Spleen (tissue), 7 donors: ENCODE results near the gene FLT3LG.
"Not testable (repeated sequence)": the region's sequence is repeated elsewhere in the genome, so short reads cannot be mapped to it uniquely, and the experiment has no call there.

Experiments used
- POLR2AphosphoS5 ChIP-seq, 3 donors: sonication (generic); formaldehyde crosslinking; IDR thresholded peaks; one replicate each; pipeline ENCODE4 v1.5.1; 2017; ENCODE audit warnings: antibody characterized with exemption in 3 of 3
- TF ChIP-seq, protein P1 (sequence below), 11 experiments: fragments of 200-600 bp in 7 of 11; fragments of 450-650 bp in 4 of 11; sonication (generic) in 4 of 11; IDR thresholded peaks in 8 of 11; conservative IDR thresholded peaks in 3 of 11; 1 replicate in 7 of 11; 2 replicates in 4 of 11; pipeline versions ENCODE4 v1.4.0 to v1.8.0; 2016 to 2021; ENCODE audit warnings: antibody characterized with exemption in 11 of 11, inconsistent platforms in 4 of 11, mild to moderate bottlenecking in 1 of 11
- donor health status: DM: no; HTN: no; CAD: no; lungs with moderate emphysema.
- donor health status: DM: no; HTN: no; CAD: no.
- donor health status: DM: no; HTN: no; CAD: no.

DNA sequence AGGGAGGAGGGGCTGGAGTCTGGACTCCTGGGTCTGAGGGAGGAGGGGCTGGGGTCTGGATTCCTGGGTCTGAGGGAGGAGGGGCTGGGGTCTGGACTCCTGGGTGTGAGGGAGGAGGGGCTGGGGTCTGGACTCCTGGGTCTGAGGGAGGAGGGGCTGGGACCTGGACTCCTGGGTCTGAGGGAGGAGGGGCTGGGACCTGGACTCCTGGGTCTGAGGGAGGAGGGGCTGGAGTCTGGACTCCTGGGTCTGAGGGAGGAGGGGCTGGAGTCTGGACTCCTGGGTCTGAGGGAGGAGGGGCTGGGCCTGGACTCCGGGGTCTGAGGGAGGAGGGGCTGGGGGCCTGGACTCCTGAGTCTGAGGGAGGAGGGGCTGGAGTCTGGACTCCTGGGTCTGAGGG lies 12.9 kb upstream of the FLT3LG start:
- not testable (repeated sequence) for TF ChIP-seq POLR2AphosphoS5 (IDR thresholded peaks at IDR 0.05)
- TF ChIP-seq, protein P1, sequence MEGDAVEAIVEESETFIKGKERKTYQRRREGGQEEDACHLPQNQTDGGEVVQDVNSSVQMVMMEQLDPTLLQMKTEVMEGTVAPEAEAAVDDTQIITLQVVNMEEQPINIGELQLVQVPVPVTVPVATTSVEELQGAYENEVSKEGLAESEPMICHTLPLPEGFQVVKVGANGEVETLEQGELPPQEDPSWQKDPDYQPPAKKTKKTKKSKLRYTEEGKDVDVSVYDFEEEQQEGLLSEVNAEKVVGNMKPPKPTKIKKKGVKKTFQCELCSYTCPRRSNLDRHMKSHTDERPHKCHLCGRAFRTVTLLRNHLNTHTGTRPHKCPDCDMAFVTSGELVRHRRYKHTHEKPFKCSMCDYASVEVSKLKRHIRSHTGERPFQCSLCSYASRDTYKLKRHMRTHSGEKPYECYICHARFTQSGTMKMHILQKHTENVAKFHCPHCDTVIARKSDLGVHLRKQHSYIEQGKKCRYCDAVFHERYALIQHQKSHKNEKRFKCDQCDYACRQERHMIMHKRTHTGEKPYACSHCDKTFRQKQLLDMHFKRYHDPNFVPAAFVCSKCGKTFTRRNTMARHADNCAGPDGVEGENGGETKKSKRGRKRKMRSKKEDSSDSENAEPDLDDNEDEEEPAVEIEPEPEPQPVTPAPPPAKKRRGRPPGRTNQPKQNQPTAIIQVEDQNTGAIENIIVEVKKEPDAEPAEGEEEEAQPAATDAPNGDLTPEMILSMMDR (IDR thresholded peaks at IDR 0.05 in 8 of 11, conservative IDR thresholded peaks at IDR 0.05 in 3 of 11), result not testable (repeated sequence)
